A375 (cell line): ENCODE data around the gene FDX1. TPM values are rescaled to one million over a fixed set of nuclear protein-coding genes. Genes with fewer than 3 reads are reported as not detected.

ENCODE experiments used
- total RNA-seq: library from RNA; depleted of rRNA; stranded (reverse); fragments of >200 nt; shearing (Covaris generic); gene quantifications from 2 replicates; pipeline ENCODE4 v1.2.3, GENCODE V29; 2014; rRNA removed

The FDX1 gene
- 7.4 and 8.0 TPM in 2 replicates for total RNA-seq

GRCh38 chr11:110429731-110430266, at the start of gene FDX1:
TSS of gene FDX1 (plus strand) at chr11:110429948. CDS start at chr11:110430121, 173 bp downstream.

Other genes with a start within 250 kb of the FDX1 start
- gene RDX, start 133.3 kb upstream of the FDX1 start, total RNA-seq = 53.2 and 75.8 TPM in 2 replicates